Esophagus squamous epithelium (tissue), 4 donors: ENCODE data around the gene UNC13D.

Experiments
- CTCF ChIP-seq, 6 experiments: fragments of 450-650 bp in 4 of 6; fragments of 200-600 bp in 2 of 6; sonication (generic) in 2 of 6; IDR thresholded peaks; one replicate each; pipeline ENCODE4 v1.5.1; 2016 to 2019; ENCODE audit warnings: antibody characterized with exemption in 6 of 6, mild to moderate bottlenecking in 4 of 6, moderate library complexity in 4 of 6
- POLR2A ChIP-seq, 4 donors: fragments of 450-650 bp; IDR thresholded peaks; one replicate each; pipeline ENCODE4 v1.6.1; 2017; ENCODE audit warnings: antibody characterized with exemption in 4 of 4, mild to moderate bottlenecking in 4 of 4, moderate library complexity in 3 of 4

- no peak for TF ChIP-seq CTCF (IDR thresholded peaks at IDR 0.05)
- no peak for TF ChIP-seq POLR2A (IDR thresholded peaks at IDR 0.05)
Measured at GRCh38 chr17:75849279-75849646, 5.1 kb upstream of the UNC13D start.
